ENCODE data around the gene SPOP.
"Not testable (repeated sequence)": the region's sequence is repeated elsewhere in the genome, so short reads cannot be mapped to it uniquely, and the experiment has no call there.

The SPOP gene

GRCh38 chr17:49659661-49660382, 18.1 kb downstream of the SPOP start:
- no peak overlapping the region for H3K9ac ChIP-seq
- no peak overlapping the region; the same call in 1 of the 2 replicates for H3K27ac ChIP-seq
- no peak overlapping the region for H3K4me3 ChIP-seq (IDR thresholded peaks at IDR 0.05; ENCODE audit: insufficient read depth, low read depth, low read length)
- peaks cover 36% of the 10 kb centered on the region for H3K79me2 ChIP-seq (ENCODE audit: insufficient read depth, low read depth)
- no peaks in the 10 kb centered on the region for H3K36me3 ChIP-seq (ENCODE audit: insufficient read depth)
- no peaks in the 10 kb centered on the region for H3K27me3 ChIP-seq (ENCODE audit: insufficient read depth, low read depth)
- no peaks in the 10 kb centered on the region for H4K20me1 ChIP-seq (ENCODE audit: insufficient read depth)
- H2AFZ ChIP-seq (ENCODE audit: low read depth), result no peak overlapping the region
- TF ChIP-seq CTCF (conservative IDR thresholded peaks at IDR 0.05; ENCODE audit: low read depth, low read length), result no peak
- peaks cover 12% of the 10 kb centered on the region for H3K4me1 ChIP-seq (ENCODE audit: low read depth, poor library complexity, severe bottlenecking)
- H3K4me2 ChIP-seq, result no peak overlapping the region

- Histone ChIP-seq H3K9ac (no peak overlapping the region), H3K27me3 (ENCODE audit: insufficient read depth, low read depth) (no peaks in the 10 kb centered on the region), H3K4me3 (IDR thresholded peaks at IDR 0.05; ENCODE audit: insufficient read depth, low read depth, low read length) (no peak overlapping the region), H3K27ac (no peak overlapping the region), H4K20me1 (ENCODE audit: insufficient read depth) (no peaks in the 10 kb centered on the region), H3K4me2 (no peak overlapping the region), H2AFZ (ENCODE audit: low read depth) (no peak overlapping the region), H3K36me3 (ENCODE audit: insufficient read depth) (no peaks in the 10 kb centered on the region), H3K4me1 (ENCODE audit: low read depth, poor library complexity, severe bottlenecking) (peaks cover 12% of the 10 kb centered on the region), H3K79me2 (ENCODE audit: insufficient read depth, low read depth) (peaks cover 29% of the 10 kb centered on the region; the same call in 1 of the 2 replicates)
- TF ChIP-seq CTCF (conservative IDR thresholded peaks at IDR 0.05; ENCODE audit: low read depth, low read length), result no peak
Measured at GRCh38 chr17:49656247-49656646, 21.6 kb downstream of the SPOP start.

GRCh38 chr17:49647256-49647585, 30.7 kb downstream of the SPOP start:
- Histone ChIP-seq H3K27ac (peak overlapping the region; percentile 79), H3K4me2 (peak overlapping the region; percentile 95), H3K79me2 (ENCODE audit: insufficient read depth, low read depth) (peaks cover 71% of the 10 kb centered on the region; the same call in 1 of the 2 replicates)

GRCh38 chr17:49646391-49647255, 31.3 kb downstream of the SPOP start:
- Histone ChIP-seq H4K20me1 (ENCODE audit: insufficient read depth) (no peaks in the 10 kb centered on the region), H3K4me2 (peak overlapping the region; percentile 95), H3K79me2 (ENCODE audit: insufficient read depth, low read depth) (peaks cover 66% of the 10 kb centered on the region; the same call in 1 of the 2 replicates), H3K4me3 (IDR thresholded peaks at IDR 0.05; ENCODE audit: insufficient read depth, low read depth, low read length) (no peak overlapping the region), H3K36me3 (ENCODE audit: insufficient read depth) (no peaks in the 10 kb centered on the region), H3K4me1 (ENCODE audit: low read depth, poor library complexity, severe bottlenecking) (peaks cover 58% of the 10 kb centered on the region), H3K9ac (peak overlapping the region; percentile 43), H2AFZ (ENCODE audit: low read depth) (peak overlapping the region; percentile 39; the same call in 1 of the 2 replicates), H3K27me3 (ENCODE audit: insufficient read depth, low read depth) (no peaks in the 10 kb centered on the region), H3K27ac (peak overlapping the region; percentile 79)
- no peak for TF ChIP-seq CTCF (conservative IDR thresholded peaks at IDR 0.05; ENCODE audit: low read depth, low read length)

More at GRCh38 chr17:49647256-49647585, 30.7 kb downstream of the SPOP start:
- Histone ChIP-seq H3K4me3 (IDR thresholded peaks at IDR 0.05; ENCODE audit: insufficient read depth, low read depth, low read length) (no peak overlapping the region), H2AFZ (ENCODE audit: low read depth) (no peak overlapping the region), H3K36me3 (ENCODE audit: insufficient read depth) (no peaks in the 10 kb centered on the region), H4K20me1 (ENCODE audit: insufficient read depth) (no peaks in the 10 kb centered on the region), H3K9ac (peak overlapping the region; percentile 43; the same call in 1 of the 2 replicates), H3K27me3 (ENCODE audit: insufficient read depth, low read depth) (no peaks in the 10 kb centered on the region), H3K4me1 (ENCODE audit: low read depth, poor library complexity, severe bottlenecking) (peaks cover 58% of the 10 kb centered on the region)
- no peak for TF ChIP-seq CTCF (conservative IDR thresholded peaks at IDR 0.05; ENCODE audit: low read depth, low read length)

- H3K4me3 ChIP-seq (IDR thresholded peaks at IDR 0.05; ENCODE audit: insufficient read depth, low read depth, low read length); H3K27me3 ChIP-seq (ENCODE audit: insufficient read depth, low read depth); H3K36me3 ChIP-seq (ENCODE audit: insufficient read depth); H4K20me1 ChIP-seq (ENCODE audit: insufficient read depth): not testable (repeated sequence)
- peak overlapping the region; percentile 39; the same call in 1 of the 2 replicates for H2AFZ ChIP-seq (ENCODE audit: low read depth)
- peaks cover 61% of the 10 kb centered on the region; the same call in 1 of the 2 replicates for H3K79me2 ChIP-seq (ENCODE audit: insufficient read depth, low read depth)
- H3K4me2 ChIP-seq, result peak overlapping the region; percentile 95
- peak overlapping the region; percentile 79 for H3K27ac ChIP-seq
- H3K9ac ChIP-seq, result peak overlapping the region; percentile 43
- peaks cover 58% of the 10 kb centered on the region for H3K4me1 ChIP-seq (ENCODE audit: low read depth, poor library complexity, severe bottlenecking)
Measured at GRCh38 chr17:49646056-49646390, 31.9 kb downstream of the SPOP start.

Data from KMS-11 (cell line).